Mammary epithelial cell (primary cell): ENCODE measurements around the gene KDM4B.

Source experiments
- CTCF ChIP-seq, 2 donors: IDR thresholded peaks in 1 of 2; conservative IDR thresholded peaks in 1 of 2; 2 replicates each; pipeline ENCODE4 v1.5.1; 2011 to 2012; ENCODE audit warnings: inconsistent platforms in 2 of 2, low read length in 2 of 2, mild to moderate bottlenecking in 2 of 2, control low read depth in 1 of 2, low read depth in 1 of 2; ENCODE audit not compliant: insufficient read depth in 1 of 2; ENCODE audit errors: extremely low read depth in 1 of 2
- EZH2 ChIP-seq: IDR thresholded peaks from 2 replicates; pipeline ENCODE4 v1.6.1; 2012; ENCODE audit warnings: low read length, inconsistent platforms, borderline replicate concordance

- no peak for TF ChIP-seq CTCF (conservative IDR thresholded peaks at IDR 0.05 in 1 of 2, IDR thresholded peaks at IDR 0.05 in 1 of 2; ENCODE audit: extremely low read depth in 1 of 2, insufficient read depth in 1 of 2, low read depth in 1 of 2, low read length in 2 of 2)
- TF ChIP-seq EZH2 = no peak
Observed at GRCh38 chr19:5072115-5072514, 103.2 kb downstream of the KDM4B start.
